IMR-90 (cell line): Measurements from ENCODE around the gene STPG4. TPM values are rescaled to one million over a fixed set of nuclear protein-coding genes. Genes with fewer than 3 reads are reported as not detected.
A peak's percentile ranks its signal among the peaks of the same experiment; 100 is the strongest.

Source experiments
- ATAC-seq: fragments of 200-7000 bp; cut with Tn5 transposase; 2 replicates; pipeline ENCODE4 v1.9.1; 2020; ENCODE audit warnings: low read depth, mild to moderate bottlenecking, moderate library complexity
- BruUV-seq: library from RNA; stranded (reverse); fragments of 400-500 nt; replicated peaks from 2 replicates; lab custom pipeline; 2021; lab: Mats Ljungman, UMichigan
- CTCF ChIA-PET: fragments of 300-600 bp; formaldehyde crosslinking; extraction: SDS; loops from one replicate; lab custom pipeline; 2021; ENCODE audit warnings: antibody characterized with exemption; lab: Yijun Ruan, JAX
- POLR2A ChIA-PET: fragments of 300-600 bp; sonication (Branson Sonifier 250); formaldehyde crosslinking; loops from one replicate; lab custom pipeline; 2022; ENCODE audit warnings: antibody characterized with exemption; ENCODE audit not compliant: unreplicated experiment; lab: Charles Lee
- DNase-seq: peaks from one replicate; pipeline ENCODE4 v3.0.0; 2013
- H2AFZ ChIP-seq: replicated peaks from 2 replicates; pipeline ENCODE3; 2013; ENCODE audit warnings: low read length, mild to moderate bottlenecking; ENCODE audit not compliant: poor library complexity
- H2AK5ac ChIP-seq: 2 replicates; pipeline ENCODE4 v1.6.1; 2013; ENCODE audit warnings: low read depth, low read length, inconsistent platforms
- H2AK9ac ChIP-seq: replicated peaks from 2 replicates; pipeline ENCODE3; 2013; ENCODE audit warnings: mild to moderate bottlenecking, low read depth, low read length, moderate library complexity; ENCODE audit not compliant: poor library complexity
- H2BK120ac ChIP-seq: 2 replicates; pipeline ENCODE4 v1.6.1; 2013; ENCODE audit warnings: low read depth, low read length, inconsistent platforms
- H2BK15ac ChIP-seq: 3 replicates; pipeline ENCODE4 v1.6.1; 2013; ENCODE audit warnings: low read depth, low read length, inconsistent platforms
- H2BK20ac ChIP-seq: 2 replicates; pipeline ENCODE4 v1.6.1; 2013; ENCODE audit warnings: low read depth, mild to moderate bottlenecking, inconsistent platforms, low read length, moderate library complexity
- H2BK5ac ChIP-seq: 2 replicates; pipeline ENCODE4 v1.6.1; 2013; ENCODE audit warnings: mild to moderate bottlenecking, low read depth, low read length, inconsistent platforms; ENCODE audit not compliant: poor library complexity, severe bottlenecking
- H3K14ac ChIP-seq: replicated peaks from 2 replicates; pipeline ENCODE4 v1.6.1; 2013; ENCODE audit warnings: low read depth, low read length, inconsistent platforms
- H3K18ac ChIP-seq: 2 replicates; pipeline ENCODE4 v1.6.1; 2013; ENCODE audit warnings: low read depth, low read length, control low read depth
- H3K23ac ChIP-seq: 2 replicates; pipeline ENCODE4 v1.6.1; 2013; ENCODE audit warnings: low read depth, low read length, inconsistent platforms
- H3K27ac ChIP-seq: 2 replicates; pipeline ENCODE4 v1.5.1; 2013; ENCODE audit warnings: mild to moderate bottlenecking, control low read depth, low read length; ENCODE audit not compliant: insufficient read depth
- H3K27me3 ChIP-seq: 2 replicates; pipeline ENCODE4 v1.6.1; 2013; ENCODE audit warnings: low read length; ENCODE audit not compliant: control insufficient read depth, insufficient read depth
- H3K36me3 ChIP-seq: 2 replicates; pipeline ENCODE4 v1.6.1; 2013; ENCODE audit warnings: low read length, mixed read lengths; ENCODE audit not compliant: control insufficient read depth, insufficient read depth
- H3K4ac ChIP-seq: 2 replicates; pipeline ENCODE4 v1.6.1; 2013; ENCODE audit warnings: low read depth, low read length, inconsistent platforms
- H3K4me1 ChIP-seq: 2 replicates; pipeline ENCODE4 v1.6.1; 2013; ENCODE audit warnings: low read length, mixed read lengths; ENCODE audit not compliant: control insufficient read depth, insufficient read depth
- H3K4me2 ChIP-seq: 2 replicates; pipeline ENCODE4 v1.6.1; 2013; ENCODE audit warnings: low read depth, mild to moderate bottlenecking, control low read depth, low read length, moderate library complexity
- H3K4me3 ChIP-seq: 2 replicates; pipeline ENCODE4 v1.5.1; 2013; ENCODE audit warnings: low read depth, mild to moderate bottlenecking, control low read depth, low read length, moderate library complexity; ENCODE audit not compliant: insufficient read depth
- H3K56ac ChIP-seq: 2 replicates; pipeline ENCODE4 v1.6.1; 2013; ENCODE audit warnings: low read length, inconsistent platforms; ENCODE audit not compliant: insufficient read depth; ENCODE audit errors: extremely low read depth
- H3K79me1 ChIP-seq, 2 experiments: 2 replicates each; pipeline ENCODE4 v1.6.1; 2013; ENCODE audit warnings: low read length in 2 of 2, inconsistent platforms in 1 of 2, low read depth in 1 of 2
- H3K9ac ChIP-seq: 2 replicates; pipeline ENCODE4 v1.6.1; 2013; ENCODE audit warnings: low read depth, low read length, control low read depth
- H3K9me1 ChIP-seq: 2 replicates; pipeline ENCODE4 v1.6.1; 2013; ENCODE audit warnings: low read length, inconsistent platforms; ENCODE audit not compliant: insufficient read depth
- H3K9me3 ChIP-seq: 2 replicates; pipeline ENCODE4 v1.6.1; 2013; ENCODE audit warnings: low read length; ENCODE audit not compliant: control insufficient read depth, insufficient read depth
- H4K20me1 ChIP-seq: 2 replicates; pipeline ENCODE4 v1.6.1; 2013; ENCODE audit warnings: low read length, inconsistent platforms; ENCODE audit not compliant: insufficient read depth
- H4K5ac ChIP-seq: 2 replicates; pipeline ENCODE4 v1.6.1; 2013; ENCODE audit warnings: mild to moderate bottlenecking, low read depth, low read length, control low read depth
- H4K8ac ChIP-seq, 2 experiments: 2 replicates each; pipeline ENCODE4 v1.6.1; 2013; ENCODE audit warnings: low read depth in 2 of 2, low read length in 2 of 2, control low read depth in 1 of 2, inconsistent platforms in 1 of 2
- H4K91ac ChIP-seq: 2 replicates; pipeline ENCODE4 v1.6.1; 2013; ENCODE audit warnings: low read depth, low read length, inconsistent platforms; ENCODE audit not compliant: insufficient read depth
- BHLHE40 ChIP-seq: fragments of 150-350 bp; IDR thresholded peaks from 2 replicates; pipeline ENCODE4 v1.6.1; 2016; ENCODE audit warnings: mild to moderate bottlenecking, low read depth, low read length
- CHD1 ChIP-seq: IDR thresholded peaks from 2 replicates; pipeline ENCODE4 v1.6.1; 2012; ENCODE audit warnings: low read depth, low read length, improper control_type of control experiment
- MAFK ChIP-seq: IDR thresholded peaks from 2 replicates; pipeline ENCODE4 v1.6.1; 2012; ENCODE audit warnings: low read depth, low read length, improper control_type of control experiment
- POLR2A ChIP-seq: IDR thresholded peaks from 2 replicates; pipeline ENCODE4 v1.6.1; 2012; ENCODE audit warnings: mild to moderate bottlenecking, low read depth, low read length
- RAD21 ChIP-seq: IDR thresholded peaks from 2 replicates; pipeline ENCODE4 v1.6.1; 2012; ENCODE audit warnings: low read length, improper control_type of control experiment
- WGBS, 2 experiments: methylation state at CpG; one replicate each; pipeline versions ENCODE4 v1.1.5 to v1.1.7; 2013; ENCODE audit warnings: missing lambda C conversion rate in 2 of 2; ENCODE audit not compliant: insufficient read length in 1 of 2; ENCODE audit errors: extremely low coverage in 2 of 2; 5-methylcytosine and 5-hydroxymethylcytosine counted together
- dilution Hi-C: fragments of 300-500 bp; cut with HindIII; formaldehyde crosslinking; loops from one replicate; pipeline ENCODE4 v1.14.3; 2018; ENCODE audit warnings: low sequenced_read_pairs; ENCODE audit not compliant: unreplicated experiment
- in situ Hi-C: fragments of 300-500 bp; cut with MboI; formaldehyde crosslinking; loops from 3 replicates; pipeline ENCODE4 v1.14.3; 2019; ENCODE audit warnings: low sequenced_read_pairs, inconsistent platforms, mixed read lengths
- intact Hi-C: fragments of 100-400 bp; cut with micrococcal nuclease; formaldehyde crosslinking; loops from 2 replicates; pipeline ENCODE4 v1.10.0; 2022
- polyA plus RNA-seq, 3 experiments: library from polyadenylated mRNA; depleted of rRNA; stranded (reverse); fragments of >200 nt; gene quantifications; 2 replicates each; pipeline ENCODE4 v1.2.3, GENCODE V29; 2012; ENCODE audit warnings: low replicate concordance in 1 of 3
- total RNA-seq: library from RNA; depleted of rRNA; stranded (reverse); fragments of >200 nt; gene quantifications from 2 replicates; pipeline ENCODE4 v1.2.3, GENCODE V29; 2012

The STPG4 gene
- total and polyA plus RNA-seq, 2 of the 4 experiments (the other 2 are of a cell fraction), result 0.12 to 0.18 TPM

DNA sequence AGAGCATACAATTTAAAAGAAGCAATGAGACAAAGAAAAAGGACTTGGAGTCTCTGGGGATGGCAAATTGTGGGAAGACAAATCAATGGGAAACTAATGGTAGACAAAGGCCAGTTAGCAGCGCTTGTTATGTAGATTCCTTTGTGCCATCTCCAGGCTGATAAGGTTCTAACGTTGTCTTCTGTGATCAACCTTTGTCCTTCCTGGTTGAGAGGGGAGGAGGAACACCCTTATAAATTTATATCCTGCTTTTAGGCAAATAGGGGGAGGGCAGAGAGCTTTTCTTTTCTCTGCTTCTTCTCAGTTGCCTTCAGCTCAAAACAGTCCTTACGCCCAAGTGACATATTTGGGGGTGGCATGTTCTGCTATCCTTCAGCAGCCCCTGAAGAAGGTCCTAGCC, 89.8 kb downstream of the STPG4 start:
- POLR2A ChIA-PET, result interaction anchor here (0.5 to 2.1 kb wide), 6 partner anchors 11 to 107 kb away, joined by 3 to 23 read pairs (median 6); no protein-coding TSS in a partner anchor

More for the DNA sequence above, 89.8 kb downstream of the STPG4 start:
- Histone ChIP-seq H3K27me3 (no peaks in the 10 kb centered on the region), H3K27ac (peak overlapping the region; percentile 89), H3K56ac (peak overlapping the region; percentile 81), H3K9me3 (no peaks in the 10 kb centered on the region), H2AK5ac (peak overlapping the region; percentile 99), H2AFZ (peak overlapping the region; percentile 78), H3K4me2 (0 out of 2 replicates have a peak overlapping the region, but pooled peaks have one; percentile 12), H2BK120ac (peak overlapping the region; percentile 99), H3K79me1 (peaks cover 23 to 90% of the 10 kb centered on the region in 2 experiments), H3K23ac (peak overlapping the region; percentile 99), H4K8ac (peak overlapping the region; percentile 75 to 96), H2BK5ac (peak overlapping the region; percentile 99), H4K5ac (peak overlapping the region; percentile 83), H2BK20ac (peak overlapping the region; percentile 98), H3K36me3 (peaks cover 19% of the 10 kb centered on the region), H3K9ac (peak overlapping the region; percentile 52), H3K4me1 (peaks cover 48% of the 10 kb centered on the region), H2BK15ac (peak overlapping the region; percentile 97), H4K20me1 (no peaks in the 10 kb centered on the region), H2AK9ac (peak overlapping the region; percentile 97), H4K91ac (peak overlapping the region; percentile 99), H3K14ac (peak overlapping the region; percentile 98), H3K4me3 (no peak overlapping the region), H3K4ac (peak overlapping the region; percentile 99), H3K18ac (peak overlapping the region; percentile 82), H3K9me1 (peaks cover 69% of the 10 kb centered on the region)
- DNase-seq (no peak), ATAC-seq (no peak)
- CTCF ChIA-PET, result interaction anchor here (1.2 kb wide), 1 partner anchor 22 kb away, joined by 3 read pairs; no protein-coding TSS in a partner anchor
- dilution Hi-C loops, result no loop called here
- no TSS peak for BruUV-seq
- TF ChIP-seq POLR2A, result no peak
- TF ChIP-seq CHD1, result no peak
- no peak for TF ChIP-seq MAFK
- no peak for TF ChIP-seq RAD21
- no peak for TF ChIP-seq BHLHE40
- no CpG with 5 or more reads among the region's 3 CpGs for WGBS, 2 experiments
- intact Hi-C loops, result no loop called here
- in situ Hi-C loops, result no loop called here
